HEK293T (cell line): Measurements from ENCODE around the gene SHFL.

Experiments
- CTCF ChIA-PET: fragments of 350-600 bp; formaldehyde crosslinking; extraction: SDS; loops from one replicate; lab custom pipeline; 2021; ENCODE audit warnings: antibody characterized with exemption, inconsistent platforms; lab: Yijun Ruan, JAX
- POLR2A ChIA-PET: fragments of 350-600 bp; formaldehyde crosslinking; extraction: SDS; loops from one replicate; lab custom pipeline; 2020; ENCODE audit warnings: antibody characterized with exemption, inconsistent platforms; lab: Yijun Ruan, JAX
- DNase-seq: peaks from one replicate; pipeline ENCODE4 v3.0.0; 2012; ENCODE audit warnings: mixed read lengths; ENCODE audit errors: extremely low spot score
- ARNT ChIP-seq: fragments of 450-650 bp; IDR thresholded peaks from 2 replicates; pipeline ENCODE4 v1.6.1; 2017; ENCODE audit warnings: mild to moderate bottlenecking
- BHLHE40 ChIP-seq: fragments of 450-650 bp; IDR thresholded peaks from 2 replicates; pipeline ENCODE4 v1.6.1; 2016; ENCODE audit warnings: mild to moderate bottlenecking, moderate library complexity, borderline replicate concordance
- CTBP1 ChIP-seq: fragments of 450-650 bp; IDR thresholded peaks from 2 replicates; pipeline ENCODE4 v1.6.1; 2016; ENCODE audit warnings: borderline replicate concordance
- ELF4 ChIP-seq: fragments of 450-650 bp; IDR thresholded peaks from 2 replicates; pipeline ENCODE4 v1.6.1; 2017; ENCODE audit warnings: antibody characterized with exemption
- FOXA1 ChIP-seq: fragments of 450-650 bp; IDR thresholded peaks from 2 replicates; pipeline ENCODE4 v1.6.1; 2016; ENCODE audit warnings: mild to moderate bottlenecking
- FOXK2 ChIP-seq: fragments of 450-650 bp; IDR thresholded peaks from 2 replicates; pipeline ENCODE4 v1.6.1; 2016; ENCODE audit warnings: mild to moderate bottlenecking
- FOXM1 ChIP-seq: fragments of 450-650 bp; IDR thresholded peaks from 2 replicates; pipeline ENCODE4 v1.6.1; 2017; ENCODE audit warnings: mild to moderate bottlenecking, borderline replicate concordance
- HDGF ChIP-seq: fragments of 450-650 bp; IDR thresholded peaks from 2 replicates; pipeline ENCODE4 v1.6.1; 2017; ENCODE audit warnings: antibody characterized with exemption, borderline replicate concordance
- L3MBTL2 ChIP-seq: fragments of 450-650 bp; conservative IDR thresholded peaks from 2 replicates; pipeline ENCODE4 v1.6.1; 2016; ENCODE audit warnings: mild to moderate bottlenecking
- LEF1 ChIP-seq: fragments of 450-650 bp; IDR thresholded peaks from 2 replicates; pipeline ENCODE4 v1.6.1; 2017; ENCODE audit warnings: mild to moderate bottlenecking, borderline replicate concordance
- NFRKB ChIP-seq: fragments of 450-650 bp; IDR thresholded peaks from 2 replicates; pipeline ENCODE4 v1.6.1; 2016; ENCODE audit warnings: mild to moderate bottlenecking, moderate library complexity
- PKNOX1 ChIP-seq: fragments of 450-650 bp; IDR thresholded peaks from 2 replicates; pipeline ENCODE4 v1.6.1; 2016
- SP1 ChIP-seq: fragments of 450-650 bp; IDR thresholded peaks from 2 replicates; pipeline ENCODE4 v1.6.1; 2017
- SUZ12 ChIP-seq: fragments of 450-650 bp; IDR thresholded peaks from 2 replicates; pipeline ENCODE4 v1.6.1; 2016; ENCODE audit warnings: mild to moderate bottlenecking
- TARDBP ChIP-seq: fragments of 450-650 bp; IDR thresholded peaks from 2 replicates; pipeline ENCODE4 v1.6.1; 2016
- ZNF384 ChIP-seq: fragments of 450-650 bp; IDR thresholded peaks from 2 replicates; pipeline ENCODE4 v1.6.1; 2016

Gene SHFL

GRCh38 chr19:10086591-10087192, 575 bp downstream of the SHFL start:
- DNase-seq, result no peak
- ChIA-PET CTCF (no interaction called here), POLR2A (no interaction called here)
- TF ChIP-seq SUZ12 (no peak), PKNOX1 (no peak), ZNF384 (no peak), HDGF (no peak), FOXA1 (no peak), BHLHE40 (no peak), ARNT (no peak), NFRKB (no peak), CTBP1 (no peak), LEF1 (no peak), FOXM1 (no peak), ELF4 (no peak), SP1 (no peak), TARDBP (no peak), FOXK2 (no peak), L3MBTL2 (no peak)

GRCh38 chr19:10087296-10088061, 1.4 kb downstream of the SHFL start:
- POLR2A ChIA-PET, result no interaction called here

GRCh38 chr19:10088949-10089554, 2.9 kb downstream of the SHFL start:
- POLR2A ChIA-PET, result no interaction called here
- TF ChIP-seq FOXK2 (no peak), SUZ12 (no peak), FOXM1 (no peak), ELF4 (no peak), SP1 (no peak), HDGF (no peak), FOXA1 (no peak), LEF1 (no peak), TARDBP (no peak), CTBP1 (no peak), PKNOX1 (no peak)
- CTCF ChIA-PET, result no interaction called here
- no peak for DNase-seq

More at GRCh38 chr19:10087296-10088061, 1.4 kb downstream of the SHFL start:
- no peak for DNase-seq
- CTCF ChIA-PET, result no interaction called here
- TF ChIP-seq NFRKB (no peak), PKNOX1 (no peak), SUZ12 (no peak), CTBP1 (no peak), HDGF (no peak), FOXK2 (no peak), FOXM1 (no peak), FOXA1 (no peak), TARDBP (no peak), LEF1 (no peak), ZNF384 (no peak), ELF4 (no peak), BHLHE40 (no peak), ARNT (no peak), L3MBTL2 (no peak), SP1 (no peak)

- TF ChIP-seq SP1, result no peak
- no peak for TF ChIP-seq ZNF384
- TF ChIP-seq BHLHE40, result no peak
- no peak for TF ChIP-seq FOXM1
- no peak for TF ChIP-seq TARDBP
- no peak for TF ChIP-seq FOXA1
- TF ChIP-seq ARNT, result no peak
- TF ChIP-seq L3MBTL2, result no peak
- no peak for TF ChIP-seq SUZ12
- no peak for TF ChIP-seq CTBP1
- no peak for TF ChIP-seq FOXK2
- no peak for TF ChIP-seq PKNOX1
- TF ChIP-seq ELF4, result no peak
- CTCF ChIA-PET, result no interaction called here
- DNase-seq, result no peak
- POLR2A ChIA-PET, result interaction anchor here (1.1 kb wide), 1 partner anchor 105 kb away, joined by 3 read pairs; the partner anchor contains the start of gene DNMT1
These were observed 3.8 kb downstream of the SHFL start for GRCh38 chr19:10089801-10090375.
